Activated T-helper 1 cell treated with Interleukin-2 at 50 U/mL for 16 hours (primary cell): ENCODE results near the gene PRKCH.

Experiments
- DNase-seq: peaks from one replicate; pipeline ENCODE4 v3.0.0-alpha.2; 2020; ENCODE audit warnings: low read depth

The PRKCH gene

DNA sequence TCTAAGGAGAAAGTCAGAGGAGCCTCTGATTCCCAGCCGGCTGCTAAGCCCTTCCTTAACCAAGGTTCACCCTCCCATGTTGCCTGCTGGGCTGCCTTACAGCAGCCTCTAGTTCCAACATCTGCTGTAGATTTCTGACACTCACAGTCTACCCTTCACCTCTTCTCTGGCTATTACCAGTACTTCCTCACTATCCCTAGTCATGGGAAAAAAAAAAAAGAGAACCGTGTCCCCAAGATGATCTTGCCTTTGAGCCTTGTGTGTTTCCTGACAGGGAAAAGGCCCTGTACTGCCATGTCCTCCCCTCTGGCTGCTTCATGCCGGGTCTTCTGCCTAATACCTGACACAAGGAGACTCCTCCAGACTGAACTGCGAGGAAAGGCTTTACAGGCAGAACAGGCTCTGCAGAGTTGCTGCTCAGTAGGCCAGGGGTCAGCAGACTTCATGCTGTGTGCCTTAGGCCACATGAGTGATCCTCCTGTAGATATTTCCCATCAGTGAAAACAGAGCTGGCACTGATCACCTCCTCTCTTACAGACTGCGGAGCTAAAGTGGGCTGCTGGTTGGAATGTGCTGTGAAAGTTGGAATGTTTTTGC is 46.8 kb downstream of the PRKCH start:
- DNase-seq, result no peak

DNA sequence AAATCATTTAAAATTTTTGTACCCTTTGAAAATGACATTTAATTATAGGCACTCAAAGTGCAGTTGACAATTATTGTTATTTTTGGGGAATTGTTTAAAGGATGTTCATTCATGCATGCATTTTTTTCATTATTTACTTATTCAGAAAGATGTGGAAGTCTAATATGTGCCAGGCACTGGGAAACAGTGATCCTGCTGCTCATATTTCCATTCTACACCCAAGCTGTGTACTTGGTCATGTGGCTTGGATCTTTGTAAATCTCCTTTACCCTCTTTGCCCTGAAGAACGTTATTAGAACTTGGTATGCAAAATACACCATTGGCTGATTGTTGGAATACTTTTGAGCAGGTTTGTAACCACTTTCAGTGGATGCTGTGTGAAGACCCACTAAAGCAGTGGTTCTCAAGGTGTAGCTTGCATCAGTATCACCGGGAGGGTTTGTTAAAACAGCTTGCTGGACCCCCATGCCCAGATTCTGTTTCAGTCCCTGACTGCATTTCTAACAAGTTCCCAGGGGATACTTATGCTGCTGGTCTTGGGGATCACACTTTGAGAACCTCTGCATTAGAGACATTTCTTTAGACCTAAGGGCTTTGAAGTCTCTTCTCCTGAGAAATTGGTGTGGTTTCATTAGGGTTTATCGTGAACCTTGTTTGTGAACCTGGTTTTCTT is 47.5 kb downstream of the PRKCH start:
- no peak for DNase-seq

DNA sequence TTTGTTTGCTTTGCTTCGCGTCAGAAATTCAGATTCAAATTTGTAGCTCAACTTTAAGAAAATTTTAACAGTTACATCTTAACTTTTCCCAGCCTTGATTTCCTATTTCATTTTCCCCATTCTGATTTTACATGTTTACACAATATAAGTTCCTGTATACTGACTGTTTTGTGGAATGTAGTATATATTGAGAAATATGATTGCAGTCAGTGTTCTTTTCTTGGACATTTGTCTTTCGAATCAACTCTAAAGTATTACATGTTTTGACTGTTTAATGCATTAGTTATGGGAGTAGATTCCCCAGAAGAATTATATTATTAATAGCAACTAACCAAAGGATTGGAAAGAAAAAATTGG is 48.1 kb downstream of the PRKCH start:
- DNase-seq, result no peak

DNA sequence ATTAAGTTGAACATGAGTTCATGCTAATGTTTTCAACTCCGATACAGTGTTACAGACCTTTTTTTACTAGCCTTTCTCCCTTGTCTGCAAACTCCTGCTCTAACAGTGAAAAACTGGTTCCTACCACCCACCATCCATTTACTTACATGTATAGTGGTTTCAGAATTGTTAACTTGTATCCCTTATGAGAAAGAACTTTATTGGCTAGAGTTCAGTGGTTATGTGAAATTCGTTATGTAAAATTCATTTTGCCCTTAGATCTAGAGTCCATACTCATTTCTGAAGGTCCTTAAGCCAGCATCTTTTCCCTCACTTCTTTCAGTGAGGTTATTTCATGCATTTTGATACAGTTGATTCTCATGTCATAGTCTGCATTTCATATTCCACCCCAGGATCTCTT is 51.0 kb downstream of the PRKCH start:
- DNase-seq, result no peak

DNA sequence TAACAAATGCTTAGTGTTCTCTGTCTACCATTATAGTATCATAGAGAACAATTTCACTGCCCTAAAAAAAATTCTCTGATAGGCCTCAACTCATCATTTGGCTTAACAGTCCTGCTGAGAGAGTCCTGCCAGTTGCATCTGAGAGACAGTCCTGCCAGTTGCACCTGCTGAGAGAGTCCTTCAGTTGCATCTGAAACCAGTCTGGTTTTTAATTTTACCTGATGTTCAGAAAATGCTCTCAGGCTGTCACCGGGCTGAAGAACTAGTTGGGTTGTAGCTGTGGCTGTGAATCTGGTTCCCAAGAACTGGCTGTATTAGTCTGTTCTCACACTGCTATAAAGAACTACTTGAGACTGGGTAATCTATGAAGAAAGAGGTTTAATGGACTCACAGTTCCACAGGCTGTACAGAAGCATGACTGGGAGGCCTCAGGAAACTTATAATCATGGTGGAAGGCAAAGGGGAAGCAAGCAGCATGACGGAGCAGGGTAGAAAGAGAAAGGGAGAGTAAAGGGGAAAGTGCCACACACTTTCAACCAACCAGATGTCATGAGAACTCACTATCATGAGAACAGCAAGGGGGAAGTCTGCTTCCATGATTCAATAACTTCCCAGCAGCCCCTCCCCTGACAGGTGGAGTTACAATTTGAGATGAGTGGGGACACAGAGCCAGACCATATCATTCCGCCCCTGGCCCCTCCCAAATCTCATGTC is 51.6 kb downstream of the PRKCH start:
- DNase-seq, result no peak

DNA sequence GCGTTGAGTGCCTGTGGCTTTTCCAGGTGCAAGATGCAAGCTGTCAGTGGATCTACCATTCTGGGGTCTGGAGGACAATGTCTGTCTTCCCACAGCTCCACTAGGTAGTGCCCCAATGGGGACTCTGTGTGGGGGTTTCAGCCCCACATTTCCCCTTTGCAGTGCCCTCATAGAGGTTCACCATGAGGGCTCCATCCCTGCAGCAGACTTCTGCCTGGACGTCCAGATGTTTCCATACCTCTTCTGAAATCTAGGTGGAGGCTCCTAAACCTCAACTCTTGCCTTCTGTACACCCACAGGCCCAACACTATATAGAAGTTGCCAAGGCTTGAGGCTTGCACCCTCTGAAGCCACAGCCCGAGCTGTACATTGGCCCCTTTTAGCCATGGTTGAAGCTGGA is 52.9 kb downstream of the PRKCH start:
- no peak for DNase-seq

DNA sequence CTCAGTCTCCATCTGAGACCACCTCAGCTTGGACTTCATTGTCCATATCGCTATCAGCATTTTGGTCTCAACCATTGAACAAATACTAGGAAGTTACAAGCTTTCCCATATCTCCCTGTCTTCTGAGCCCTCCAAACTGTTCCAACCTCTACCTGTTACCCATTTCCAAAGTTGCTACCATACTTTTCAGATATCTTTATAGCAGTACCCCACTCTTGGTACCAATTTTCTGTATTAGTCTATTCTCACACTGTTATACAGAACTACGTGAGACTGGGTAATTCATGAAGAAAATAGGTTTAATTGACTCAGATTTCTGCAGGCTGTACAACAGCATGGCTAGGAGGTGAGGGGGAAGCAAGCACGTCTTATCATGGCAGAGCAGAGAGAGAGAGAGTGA is 53.8 kb downstream of the PRKCH start:
- no peak for DNase-seq

DNA sequence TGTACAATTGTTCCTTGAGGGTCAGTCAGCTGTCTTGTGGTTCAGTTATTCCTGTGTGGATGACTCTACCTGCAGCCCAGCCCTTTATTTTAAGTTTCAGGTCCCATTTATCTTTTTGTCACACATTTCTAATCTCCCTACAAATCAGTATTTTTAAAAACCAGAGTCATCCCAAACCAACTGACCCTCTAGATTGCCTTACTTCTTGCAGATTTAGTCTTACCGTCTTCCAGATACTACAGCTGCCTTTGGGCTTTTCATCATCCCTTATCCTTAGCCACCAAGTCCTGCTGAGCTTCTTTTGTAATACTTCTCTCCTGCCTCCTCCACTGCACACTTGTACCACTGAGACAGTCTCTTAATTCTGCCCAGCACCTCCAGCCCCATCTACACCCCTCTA is 54.9 kb downstream of the PRKCH start:
- no peak for DNase-seq

DNA sequence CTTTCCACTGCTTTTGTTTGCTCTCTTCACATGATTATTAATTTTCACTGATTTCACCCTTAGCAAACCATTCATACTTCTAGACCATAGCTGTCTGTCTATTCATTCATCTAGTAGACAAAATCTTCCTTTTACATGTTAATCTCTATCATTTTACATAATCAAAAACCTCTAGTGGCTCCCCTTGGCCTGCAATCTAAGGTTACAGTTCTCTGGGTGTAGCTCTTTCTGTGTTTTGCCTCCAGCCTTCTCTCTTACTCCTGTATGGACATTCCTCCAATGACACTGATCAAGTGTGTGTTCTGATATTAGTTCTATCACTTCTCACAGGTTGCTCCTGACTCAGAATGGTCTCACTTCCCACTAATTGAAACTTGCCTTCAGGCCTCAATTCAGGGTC is 56.4 kb downstream of the PRKCH start:
- no peak for DNase-seq

DNA sequence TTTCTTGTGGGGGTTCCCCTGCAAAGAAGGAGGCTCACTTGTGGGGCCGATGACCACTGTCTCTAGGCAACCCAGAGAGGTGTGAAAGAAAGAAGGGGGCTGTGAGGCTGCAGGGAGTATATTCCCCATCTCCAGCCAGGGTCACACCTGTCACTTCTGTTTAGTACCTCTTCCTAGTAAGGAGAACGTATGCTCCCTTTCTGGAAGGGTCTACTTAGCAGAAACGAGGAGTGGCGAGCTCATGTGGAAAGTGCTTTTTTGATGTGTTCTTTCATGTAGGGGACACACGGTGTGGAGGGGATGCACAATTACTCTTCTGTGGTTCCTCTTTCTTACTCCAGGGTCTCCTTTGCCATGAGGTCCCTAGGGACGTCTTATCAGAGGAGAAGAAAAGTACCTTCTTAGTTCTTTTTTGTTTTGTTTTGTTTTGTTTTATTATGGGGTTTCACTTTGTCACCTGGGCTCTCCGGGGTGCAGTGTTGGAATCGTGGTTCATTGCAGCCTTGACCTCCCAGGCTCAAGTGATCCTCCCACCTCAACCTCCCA is 58.3 kb downstream of the PRKCH start:
- DNase-seq, result no peak

DNA sequence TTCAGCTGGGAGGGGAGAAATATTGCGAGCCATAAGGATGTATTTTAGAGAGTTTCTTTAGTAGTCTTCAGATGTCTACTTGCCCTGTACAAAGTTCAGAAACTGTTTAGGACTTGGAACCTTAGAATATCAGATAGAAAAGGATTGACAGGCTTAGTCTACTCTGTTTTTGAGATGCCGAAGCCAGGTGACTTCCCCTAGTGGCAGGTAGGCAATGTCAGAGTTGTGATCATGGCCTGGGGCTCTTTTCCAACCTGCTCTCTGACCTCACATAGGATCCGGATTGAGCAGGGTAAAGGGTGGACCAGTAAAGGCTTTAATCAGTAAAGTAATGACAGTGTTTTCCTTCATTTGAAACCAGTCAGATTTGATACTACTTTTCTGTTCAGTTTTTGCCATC is 59.6 kb downstream of the PRKCH start:
- no peak for DNase-seq

DNA sequence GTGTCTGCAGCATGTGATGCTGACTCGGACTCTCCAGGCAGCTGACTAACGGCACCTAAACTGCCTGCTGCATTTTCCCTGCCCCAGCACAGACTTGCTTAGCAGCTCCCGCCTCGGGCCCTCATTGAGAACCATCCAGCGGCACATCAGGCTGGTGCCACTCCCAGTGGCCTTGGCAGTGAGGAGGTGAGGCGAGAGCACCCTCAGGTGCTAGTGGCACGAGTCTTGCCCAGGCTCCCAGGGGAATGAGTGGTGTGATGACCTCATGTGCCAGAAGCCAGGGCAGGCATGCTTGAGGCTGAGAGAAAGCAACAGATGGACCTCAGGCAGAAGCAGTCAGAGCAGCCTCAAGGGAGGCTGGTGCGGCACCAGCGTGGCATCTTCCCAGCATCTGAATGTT is 60.2 kb downstream of the PRKCH start:
- no peak for DNase-seq

DNA sequence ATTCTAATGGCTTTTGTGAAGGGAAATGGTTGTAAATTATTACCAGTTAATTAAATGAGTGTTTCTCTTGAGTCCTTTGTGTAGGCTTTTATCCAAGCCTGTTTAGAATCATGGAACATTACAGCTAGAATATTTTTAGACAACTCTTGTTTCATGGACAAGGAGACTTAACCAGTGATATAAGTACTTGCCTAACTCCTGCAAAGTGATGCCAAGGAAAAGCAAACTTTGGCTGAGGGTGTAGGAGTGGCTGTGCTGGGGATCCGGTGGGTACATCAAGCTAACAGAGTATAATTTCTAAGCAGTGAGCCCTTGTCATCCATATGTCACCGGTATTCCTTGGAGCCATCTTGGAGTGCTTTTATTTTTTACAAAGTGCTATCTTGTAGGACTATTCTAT is 61.5 kb downstream of the PRKCH start:
- DNase-seq, result no peak

DNA sequence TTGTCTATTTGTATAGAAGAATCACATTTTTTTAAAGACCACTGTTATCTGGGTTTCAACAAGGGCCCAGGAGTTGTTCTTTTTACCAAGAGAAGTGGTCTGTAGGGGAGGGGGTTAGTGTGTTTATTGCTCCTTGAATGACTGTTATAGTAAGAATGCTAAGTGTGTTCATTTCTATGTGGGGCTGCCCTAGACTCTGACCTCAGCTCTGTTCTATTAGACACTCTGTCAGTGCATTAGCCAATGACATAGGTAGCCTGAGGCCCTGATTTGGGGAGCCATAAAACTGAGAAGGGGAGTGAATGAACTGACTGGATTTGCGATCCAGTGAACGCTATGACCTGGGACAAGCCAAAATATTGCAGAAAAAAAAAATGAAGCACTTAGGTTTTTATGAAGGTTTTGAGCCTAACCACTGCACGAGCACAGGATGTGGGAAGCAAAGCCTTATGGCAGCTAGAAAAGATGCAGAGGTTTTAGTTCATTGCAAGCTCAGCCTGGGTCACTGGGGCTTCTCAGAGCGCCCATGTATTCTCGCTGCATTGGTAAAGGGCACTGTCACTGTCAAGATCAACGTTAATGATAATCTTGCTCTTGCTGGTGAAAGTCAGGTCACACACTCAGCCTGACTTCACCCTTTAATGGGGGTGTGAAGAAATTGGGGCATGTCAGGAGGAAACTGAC is 63.8 kb downstream of the PRKCH start:
- peak; percentile 38 for DNase-seq

DNA sequence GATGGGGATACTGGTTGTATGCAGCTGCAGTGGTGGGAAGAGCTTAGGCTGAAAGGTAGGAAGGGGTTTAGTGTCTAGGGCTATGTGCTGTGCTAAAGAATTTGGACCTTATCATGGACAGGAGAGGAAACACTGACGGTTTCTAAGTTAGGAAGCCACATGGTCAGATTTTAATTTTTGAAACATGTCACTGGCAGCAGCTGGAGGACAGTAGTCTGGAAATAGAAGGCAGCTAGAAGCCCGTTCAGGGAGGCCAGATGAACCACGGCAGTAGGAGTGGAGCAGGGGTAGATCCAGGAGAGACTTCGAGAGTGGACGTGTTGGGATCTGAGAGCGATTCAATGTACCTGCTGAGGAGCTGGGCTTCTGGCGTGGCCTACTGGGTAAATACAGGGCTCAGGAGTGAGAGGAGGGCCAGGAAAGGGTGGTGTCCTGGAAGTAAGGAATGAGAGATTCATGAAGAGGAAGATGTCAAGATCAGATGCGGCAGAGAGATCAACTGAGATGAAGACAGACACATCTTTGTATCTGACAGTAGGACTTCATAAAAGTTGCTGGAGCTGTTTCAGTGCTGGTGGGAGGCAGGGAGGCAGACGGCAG is 64.9 kb downstream of the PRKCH start:
- no peak for DNase-seq

DNA sequence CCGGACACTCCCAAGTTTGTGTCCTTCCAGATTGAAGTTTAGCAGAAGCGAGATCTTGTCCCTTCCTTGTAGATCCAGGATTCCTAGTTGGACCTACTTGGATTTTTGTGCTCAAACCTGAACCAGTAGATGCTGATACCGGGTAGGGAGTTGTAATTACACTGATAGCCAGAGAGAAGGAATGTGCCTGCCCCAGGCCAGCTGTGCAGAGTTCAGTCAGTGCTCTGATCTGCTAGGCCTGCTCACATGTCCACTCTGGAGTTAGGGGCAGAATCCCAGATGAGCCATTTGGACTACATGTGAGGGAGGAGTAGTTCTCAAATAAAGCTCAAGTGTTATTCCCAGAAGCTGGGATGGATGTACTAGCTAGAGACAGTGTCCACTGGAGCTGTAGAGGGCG is 65.7 kb downstream of the PRKCH start:
- DNase-seq, result no peak

DNA sequence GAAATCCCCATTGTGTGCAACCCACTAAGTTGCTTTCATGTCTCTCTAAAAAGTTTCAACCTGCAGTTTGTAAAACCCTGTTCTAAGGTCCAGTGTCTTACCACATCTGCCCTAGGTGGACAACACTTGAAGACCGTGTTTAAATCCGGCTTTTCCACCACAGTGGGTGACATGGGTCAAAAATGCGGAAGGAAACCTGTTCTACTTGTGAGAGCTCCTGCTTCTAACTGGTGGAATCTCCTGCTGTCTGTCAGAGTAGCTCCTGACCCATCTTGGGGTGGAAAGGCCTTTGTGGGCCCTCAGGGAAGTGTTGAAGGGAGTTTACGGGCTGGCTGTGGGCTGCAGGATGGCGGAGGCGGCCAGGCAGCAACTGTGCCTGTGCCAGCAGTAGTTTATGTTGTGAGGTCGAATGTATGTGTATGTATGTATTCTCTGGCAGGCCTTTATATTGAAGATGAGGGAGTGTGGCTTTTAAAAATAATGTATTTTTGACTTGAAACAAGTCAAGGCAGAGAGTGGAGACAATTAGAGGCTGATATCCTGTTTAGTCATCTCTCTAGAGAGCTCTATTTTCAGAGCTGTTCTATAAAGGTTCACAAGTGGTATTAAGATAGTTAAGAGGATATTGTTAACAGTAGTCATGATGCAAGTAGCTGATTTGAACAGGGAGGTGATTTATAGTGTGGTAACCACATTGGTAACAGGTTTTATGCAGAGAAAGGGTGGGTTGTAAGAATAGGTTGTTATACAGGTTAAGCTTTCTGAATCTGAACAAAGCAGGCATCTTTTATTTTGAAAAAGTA is 67.0 kb downstream of the PRKCH start:
- no peak for DNase-seq

DNA sequence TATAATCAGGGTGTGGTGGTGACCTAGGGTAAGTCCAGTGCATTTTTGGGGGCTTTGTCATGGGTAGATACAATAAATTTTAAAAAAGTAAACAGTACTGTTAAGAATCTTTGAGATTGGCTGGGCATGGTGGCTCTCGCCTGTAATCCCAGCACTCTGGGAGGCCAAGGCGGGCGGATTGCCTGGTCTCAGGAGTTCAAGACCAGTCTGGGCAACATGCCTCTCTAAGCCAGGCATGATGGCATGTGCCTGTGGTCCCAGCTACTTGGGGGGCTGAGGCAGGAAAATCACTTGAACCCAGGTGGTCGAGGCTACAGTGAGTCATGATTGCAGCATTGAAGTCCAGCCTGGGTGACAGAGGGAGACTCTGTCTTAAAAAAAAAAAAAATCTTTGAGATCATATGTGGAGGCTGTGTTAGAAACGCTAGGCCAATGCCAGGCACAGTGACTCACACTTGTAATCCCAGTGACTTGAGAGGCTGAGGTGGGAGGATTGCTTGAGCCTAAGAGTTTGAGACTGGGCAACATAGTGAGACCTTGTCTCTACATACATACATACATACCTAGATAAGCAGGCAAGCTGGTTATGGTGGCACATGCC is 67.7 kb downstream of the PRKCH start:
- DNase-seq, result no peak

DNA sequence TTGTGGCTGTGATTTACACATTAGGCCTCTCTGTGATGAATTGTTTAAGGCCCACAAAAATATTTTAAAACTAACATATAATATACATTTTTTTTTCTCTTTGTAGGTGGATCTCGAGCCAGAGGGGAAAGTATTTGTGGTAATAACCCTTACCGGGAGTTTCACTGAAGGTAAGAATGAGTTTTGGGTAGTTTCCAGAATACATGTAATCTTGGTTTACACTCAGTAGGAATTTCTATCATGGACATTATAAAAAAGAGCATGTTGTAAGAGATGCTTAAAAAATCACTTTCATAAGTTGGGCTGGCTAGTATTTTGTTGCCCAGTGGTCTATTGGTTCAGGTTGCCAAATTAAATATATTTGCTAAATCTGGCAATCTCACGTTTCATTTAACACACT is 69.7 kb downstream of the PRKCH start:
- no peak for DNase-seq

DNA sequence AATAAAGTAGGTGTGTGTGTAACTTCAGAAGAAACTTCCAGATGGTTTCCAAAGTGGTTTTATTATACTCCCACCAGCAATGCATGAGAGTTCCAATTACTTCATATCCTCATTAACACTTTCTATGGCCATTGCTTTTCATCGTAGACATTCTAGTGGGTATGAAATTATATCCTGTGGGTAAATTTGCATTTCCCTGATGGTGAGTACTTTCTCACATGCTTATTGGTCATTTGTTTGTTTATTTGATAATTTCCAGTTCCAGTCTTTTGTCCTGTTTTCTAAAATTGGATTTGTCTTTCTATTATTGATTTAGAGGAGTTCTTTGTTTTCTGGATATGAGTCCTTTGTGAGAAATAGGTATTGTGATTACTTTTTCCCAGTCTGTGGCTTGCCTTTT is 70.9 kb downstream of the PRKCH start:
- DNase-seq, result no peak

DNA sequence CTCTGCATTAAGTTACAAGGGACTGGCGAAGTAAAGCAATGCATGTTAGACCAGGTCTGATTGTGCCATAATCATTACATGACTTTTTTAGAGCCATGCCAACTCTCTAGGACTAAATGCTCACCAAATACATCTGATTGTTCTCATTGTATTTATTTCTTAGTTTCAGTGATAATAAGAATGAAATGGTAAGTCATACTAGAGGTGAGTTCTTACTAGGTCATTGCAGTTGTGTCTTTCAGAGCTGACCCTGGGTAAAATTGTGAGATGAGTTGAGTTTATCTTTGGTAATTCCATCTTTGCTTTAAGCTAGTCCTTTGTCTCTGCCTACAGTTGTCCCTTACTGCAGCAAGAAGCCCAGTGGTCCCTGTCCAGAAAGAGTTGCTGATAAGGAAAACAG is 73.2 kb downstream of the PRKCH start:
- DNase-seq, result no peak
